HepG2 (cell line): ENCODE data around the gene HS3ST3B1. TPM values are rescaled to one million over a fixed set of nuclear protein-coding genes. Genes with fewer than 3 reads are reported as not detected.

ENCODE experiments used
- ATAC-seq: fragments of 200-7000 bp; cut with Tn5 transposase; 3 replicates; pipeline ENCODE4 v1.9.1; 2020; ENCODE audit warnings: mild to moderate bottlenecking, moderate library complexity
- BruUV-seq: library from RNA; stranded (reverse); fragments of 400-500 nt; replicated peaks from 2 replicates; lab custom pipeline; 2021; lab: Mats Ljungman, UMichigan
- CTCF ChIA-PET: fragments of 300-600 bp; formaldehyde crosslinking; extraction: SDS; loops from one replicate; lab custom pipeline; 2021; ENCODE audit warnings: low total read pairs, inconsistent platforms, low intra/inter-chr PET ratio; lab: Yijun Ruan, JAX
- POLR2A ChIA-PET: fragments of 350-600 bp; sonication (Branson Sonifier 250); formaldehyde crosslinking; loops from one replicate; lab custom pipeline; 2020; ENCODE audit warnings: antibody characterized with exemption, inconsistent platforms; lab: Yijun Ruan, JAX
- DNase-seq: peaks from one replicate; pipeline ENCODE4 v3.0.0-alpha.2; 2015; ENCODE audit warnings: low spot score
- FAIRE-seq: peaks from 3 replicates; lab custom pipeline; 2011; peaks lifted over from hg19 to GRCh38; lab: Jason Lieb, UNC
- H2AFZ ChIP-seq: one replicate; pipeline ENCODE4 v1.6.1; 2011; ENCODE audit warnings: low read length, inconsistent platforms
- H3K27ac ChIP-seq: fragments of 300-600 bp; 3 replicates; pipeline ENCODE4 v1.8.0; 2011; ENCODE audit warnings: mixed run types, mild to moderate bottlenecking, mixed read lengths, low read length, inconsistent platforms; ENCODE audit not compliant: insufficient read depth; ENCODE audit errors: extremely low read length
- H3K27me3 ChIP-seq, 2 experiments: fragments of 200-600 bp in 1 of 2; 2 replicates in 1 of 2; 3 replicates in 1 of 2; pipeline versions ENCODE4 v1.6.0 to v1.8.0; 2011; ENCODE audit warnings: low read length in 2 of 2, mild to moderate bottlenecking in 2 of 2, moderate library complexity in 2 of 2, inconsistent platforms in 1 of 2; ENCODE audit not compliant: insufficient read depth in 2 of 2, control insufficient read depth in 1 of 2
- H3K36me3 ChIP-seq, 2 experiments: fragments of 200-600 bp in 1 of 2; replicated peaks in 1 of 2; 2 replicates in 1 of 2; 3 replicates in 1 of 2; pipeline versions ENCODE4 v1.5.1 to v1.8.0; 2011; ENCODE audit warnings: low read length in 2 of 2, inconsistent platforms in 1 of 2; ENCODE audit not compliant: insufficient read depth in 2 of 2, control insufficient read depth in 1 of 2
- H3K4me1 ChIP-seq: 2 replicates; pipeline ENCODE4 v1.5.1; 2012; ENCODE audit warnings: low read length, inconsistent platforms; ENCODE audit not compliant: insufficient read depth
- H3K4me2 ChIP-seq: 2 replicates; pipeline ENCODE4 v1.6.0; 2011; ENCODE audit warnings: low read depth, low read length, inconsistent platforms
- H3K4me3 ChIP-seq, 3 experiments: fragments of 200-600 bp in 1 of 3; sonication (generic), shearing (Covaris generic) in 1 of 3; replicated peaks in 1 of 3; 2 replicates each; pipeline ENCODE4 v1.5.1; 2011 to 2016; ENCODE audit warnings: low read length in 3 of 3, inconsistent platforms in 2 of 3, low read depth in 2 of 3, mild to moderate bottlenecking in 2 of 3, control low read depth in 1 of 3, mixed read lengths in 1 of 3; ENCODE audit not compliant: insufficient read depth in 1 of 3
- H3K79me2 ChIP-seq: one replicate; pipeline ENCODE4 v1.6.1; 2011; ENCODE audit warnings: low read length, inconsistent platforms; ENCODE audit not compliant: insufficient read depth
- H3K9ac ChIP-seq: 2 replicates; pipeline ENCODE4 v1.6.0; 2011; ENCODE audit warnings: mild to moderate bottlenecking, low read depth, low read length, inconsistent platforms; ENCODE audit not compliant: insufficient read depth
- H3K9me3 ChIP-seq: 2 replicates; pipeline ENCODE4 v1.5.1; 2012; ENCODE audit warnings: mild to moderate bottlenecking, low read length
- H4K20me1 ChIP-seq: 2 replicates; pipeline ENCODE4 v1.6.0; 2011; ENCODE audit warnings: inconsistent platforms, mild to moderate bottlenecking, low read length, moderate library complexity; ENCODE audit not compliant: insufficient read depth
- BRD4 ChIP-seq: sonication (generic); formaldehyde crosslinking; IDR thresholded peaks from 2 replicates; pipeline ENCODE4 v1.4.0; 2020; ENCODE audit warnings: missing genetic modification reagents
- CHD2 ChIP-seq: IDR thresholded peaks from 2 replicates; pipeline ENCODE4 v1.6.1; 2011; ENCODE audit warnings: low read depth, low read length, improper control_type of control experiment
- FOXC1 ChIP-seq: sonication (generic); formaldehyde crosslinking; IDR thresholded peaks from 2 replicates; pipeline ENCODE4 v1.8.0; 2022; ENCODE audit warnings: mild to moderate bottlenecking, missing genetic modification reagents, borderline replicate concordance
- NFYC ChIP-seq: IDR thresholded peaks from 2 replicates; pipeline ENCODE4 v1.6.1; 2016; ENCODE audit warnings: missing genetic modification reagents, missing compliant biosample characterization
- PHF21A ChIP-seq: sonication (generic); formaldehyde crosslinking; IDR thresholded peaks from 2 replicates; pipeline ENCODE4 v1.5.0; 2020; ENCODE audit warnings: mild to moderate bottlenecking, missing genetic modification reagents
- PRMT3 ChIP-seq: sonication (generic); formaldehyde crosslinking; IDR thresholded peaks from 2 replicates; pipeline ENCODE4 v1.8.1; 2022; ENCODE audit warnings: low read depth, mild to moderate bottlenecking, moderate library complexity, missing genetic modification reagents, borderline replicate concordance
- SNAI1 ChIP-seq: sonication (generic); formaldehyde crosslinking; IDR thresholded peaks from 2 replicates; pipeline ENCODE4 v1.5.0; 2020; ENCODE audit warnings: mild to moderate bottlenecking, missing genetic modification reagents, borderline replicate concordance
- ZBTB42 ChIP-seq: sonication (generic); formaldehyde crosslinking; IDR thresholded peaks from 2 replicates; pipeline ENCODE4 v1.5.0; 2020; ENCODE audit warnings: mild to moderate bottlenecking, missing genetic modification reagents
- ZFYVE20 ChIP-seq: sonication (generic); formaldehyde crosslinking; IDR thresholded peaks from 2 replicates; pipeline ENCODE4 v1.8.0; 2023; ENCODE audit warnings: low read depth, mild to moderate bottlenecking, moderate library complexity, missing genetic modification reagents, borderline replicate concordance
- ZNF230 ChIP-seq: sonication (generic); formaldehyde crosslinking; IDR thresholded peaks from 2 replicates; pipeline ENCODE4 v1.4.0; 2020; ENCODE audit warnings: mild to moderate bottlenecking, missing genetic modification reagents
- ZNF33A ChIP-seq: sonication (generic); formaldehyde crosslinking; IDR thresholded peaks from 2 replicates; pipeline ENCODE4 v1.5.1; 2020; ENCODE audit warnings: missing genetic modification reagents, mild to moderate bottlenecking, moderate library complexity, borderline replicate concordance
- ZNF350 ChIP-seq: sonication (generic); formaldehyde crosslinking; IDR thresholded peaks from 2 replicates; pipeline ENCODE4 v1.4.0; 2020; ENCODE audit warnings: mild to moderate bottlenecking, low read depth, missing genetic modification reagents, borderline replicate concordance
- ZNF468 ChIP-seq: sonication (generic); formaldehyde crosslinking; IDR thresholded peaks from 2 replicates; pipeline ENCODE4 v1.8.0; 2022; ENCODE audit warnings: mild to moderate bottlenecking, moderate library complexity, missing genetic modification reagents
- ZNF550 ChIP-seq: sonication (generic); formaldehyde crosslinking; IDR thresholded peaks from 2 replicates; pipeline ENCODE4 v1.4.0; 2020; ENCODE audit warnings: mild to moderate bottlenecking, missing genetic modification reagents, borderline replicate concordance
- WGBS: methylation state at CpG from one replicate; pipeline ENCODE4 v1.1.6; 2017; ENCODE audit warnings: low lambda C conversion rate; 5-methylcytosine and 5-hydroxymethylcytosine counted together
- in situ Hi-C: cut with HindIII; loops from 2 replicates; pipeline ENCODE4 v1.10.0; 2017; ENCODE audit warnings: low pct_unique_long_range_greater_than_20kb; ENCODE audit not compliant: extremely low pct_ligation_motif_present
- intact Hi-C: fragments of 100-400 bp; cut with micrococcal nuclease; formaldehyde crosslinking; loops from one replicate; pipeline ENCODE4 v1.10.0; 2022; ENCODE audit not compliant: unreplicated experiment
- polyA plus RNA-seq, 8 experiments: library from polyadenylated mRNA; depleted of rRNA in 3 of 8; stranded (reverse) in 7 of 8; unstranded in 1 of 8; fragments of >200 nt; fragmentation: Illumina TruSeq in 4 of 8; extraction: Trizol in 4 of 8; gene quantifications; 2 replicates each; pipeline versions ENCODE4 v1.2.1 to v1.2.3, GENCODE V29; 2011 to 2016; ENCODE audit warnings: low read depth in 4 of 8, missing spikeins in 1 of 8, mixed read lengths in 1 of 8; ENCODE audit not compliant: insufficient read depth in 1 of 8
- total RNA-seq, 5 experiments: library from RNA; depleted of rRNA; stranded (reverse); fragments of >200 nt; fragmentation: Illumina TruSeq; extraction: Trizol; gene quantifications; 2 replicates each; pipeline ENCODE4 v1.2.3, GENCODE V29; 2016; ENCODE audit warnings: low read depth in 1 of 5
- TF ChIP-seq, protein P1 (sequence below): sonication (generic); formaldehyde crosslinking; IDR thresholded peaks from 2 replicates; pipeline ENCODE4 v1.8.0; 2022; ENCODE audit warnings: low read depth, missing genetic modification reagents
- TF ChIP-seq, protein P2 (sequence below): sonication (generic); formaldehyde crosslinking; IDR thresholded peaks from 2 replicates; pipeline ENCODE4 v1.4.0; 2020; ENCODE audit warnings: missing genetic modification reagents

HS3ST3B1 gene
- total and polyA plus RNA-seq, 2 of the 13 experiments (the other 11 are each of a cell fraction or from before 2014, with no cell fraction given): 15.7 to 39.5 TPM

DNA sequence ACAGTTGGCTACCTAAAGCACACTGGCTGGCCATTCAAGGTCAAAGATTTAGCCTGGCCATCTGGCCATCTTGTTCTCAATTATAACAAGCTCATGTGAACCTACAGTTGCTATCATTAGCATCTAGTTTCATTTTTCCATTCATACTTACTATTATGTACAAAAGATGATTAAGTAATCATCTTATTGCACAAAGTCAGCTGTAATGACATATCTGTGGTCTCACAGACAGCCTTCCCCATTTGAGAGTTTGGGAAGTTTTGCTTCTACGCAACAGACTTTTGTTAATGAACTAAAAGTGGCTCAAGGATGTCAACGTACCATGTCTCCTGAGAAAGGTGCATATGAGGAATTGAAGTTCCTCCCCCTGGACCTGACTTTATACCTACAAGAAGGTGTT lies 51.3 kb downstream of the HS3ST3B1 start:
- in situ Hi-C loops (no loop called here), intact Hi-C loops (no loop called here)
- no peak overlapping the region for H3K4me2 ChIP-seq
- peaks cover 2% of the 10 kb centered on the region for H3K79me2 ChIP-seq
- 100% methylated on average over 2 of the region's 2 CpGs for WGBS
- CTCF ChIA-PET: no interaction called here
- peaks cover 7% of the 10 kb centered on the region for H3K4me1 ChIP-seq
- peaks cover 7 to 18% of the 10 kb centered on the region in 2 experiments for H3K36me3 ChIP-seq
- H3K9ac ChIP-seq: no peak overlapping the region
- no peaks in the 10 kb centered on the region for H3K9me3 ChIP-seq
- H3K27me3 ChIP-seq: no peaks in the 10 kb centered on the region
- no peaks in the 10 kb centered on the region for H4K20me1 ChIP-seq
- no peak for DNase-seq
- no peak for FAIRE-seq
- POLR2A ChIA-PET: interaction anchor here (1.1 to 1.2 kb wide), 2 partner anchors 22 to 43 kb away, joined by 3 read pairs; no protein-coding TSS in a partner anchor
- ATAC-seq: no peak
- no peak overlapping the region for H3K4me3 ChIP-seq
- H2AFZ ChIP-seq: no peak overlapping the region
- no peak overlapping the region for H3K27ac ChIP-seq
- no TSS peak for BruUV-seq
- TF ChIP-seq PHF21A (CRISPR knock-in tag): no peak
- TF ChIP-seq ZBTB42 (CRISPR knock-in tag): no peak
- TF ChIP-seq, protein P1, sequence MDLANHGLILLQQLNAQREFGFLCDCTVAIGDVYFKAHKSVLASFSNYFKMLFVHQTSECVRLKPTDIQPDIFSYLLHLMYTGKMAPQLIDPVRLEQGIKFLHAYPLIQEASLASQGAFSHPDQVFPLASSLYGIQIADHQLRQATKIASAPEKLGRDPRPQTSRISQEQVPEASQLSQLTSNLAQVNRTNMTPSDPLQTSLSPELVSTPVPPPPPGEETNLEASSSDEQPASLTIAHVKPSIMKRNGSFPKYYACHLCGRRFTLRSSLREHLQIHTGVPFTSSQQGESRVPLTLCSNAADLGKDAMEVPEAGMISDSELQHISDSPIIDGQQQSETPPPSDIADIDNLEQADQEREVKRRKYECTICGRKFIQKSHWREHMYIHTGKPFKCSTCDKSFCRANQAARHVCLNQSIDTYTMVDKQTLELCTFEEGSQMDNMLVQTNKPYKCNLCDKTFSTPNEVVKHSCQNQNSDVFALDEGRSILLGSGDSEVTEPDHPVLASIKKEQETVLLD (CRISPR knock-in tag): no peak
- TF ChIP-seq BRD4: no peak
- no peak for TF ChIP-seq SNAI1
- TF ChIP-seq ZNF33A: no peak
- no peak for TF ChIP-seq NFYC (CRISPR knock-in tag)
- no peak for TF ChIP-seq CHD2
- TF ChIP-seq ZFYVE20 (CRISPR knock-in tag): no peak
- TF ChIP-seq PRMT3: no peak
- TF ChIP-seq ZNF550 (CRISPR knock-in tag): no peak
- no peak for TF ChIP-seq ZNF230
- no peak for TF ChIP-seq ZNF350 (CRISPR knock-in tag)
- no peak for TF ChIP-seq FOXC1
- TF ChIP-seq, protein P2, sequence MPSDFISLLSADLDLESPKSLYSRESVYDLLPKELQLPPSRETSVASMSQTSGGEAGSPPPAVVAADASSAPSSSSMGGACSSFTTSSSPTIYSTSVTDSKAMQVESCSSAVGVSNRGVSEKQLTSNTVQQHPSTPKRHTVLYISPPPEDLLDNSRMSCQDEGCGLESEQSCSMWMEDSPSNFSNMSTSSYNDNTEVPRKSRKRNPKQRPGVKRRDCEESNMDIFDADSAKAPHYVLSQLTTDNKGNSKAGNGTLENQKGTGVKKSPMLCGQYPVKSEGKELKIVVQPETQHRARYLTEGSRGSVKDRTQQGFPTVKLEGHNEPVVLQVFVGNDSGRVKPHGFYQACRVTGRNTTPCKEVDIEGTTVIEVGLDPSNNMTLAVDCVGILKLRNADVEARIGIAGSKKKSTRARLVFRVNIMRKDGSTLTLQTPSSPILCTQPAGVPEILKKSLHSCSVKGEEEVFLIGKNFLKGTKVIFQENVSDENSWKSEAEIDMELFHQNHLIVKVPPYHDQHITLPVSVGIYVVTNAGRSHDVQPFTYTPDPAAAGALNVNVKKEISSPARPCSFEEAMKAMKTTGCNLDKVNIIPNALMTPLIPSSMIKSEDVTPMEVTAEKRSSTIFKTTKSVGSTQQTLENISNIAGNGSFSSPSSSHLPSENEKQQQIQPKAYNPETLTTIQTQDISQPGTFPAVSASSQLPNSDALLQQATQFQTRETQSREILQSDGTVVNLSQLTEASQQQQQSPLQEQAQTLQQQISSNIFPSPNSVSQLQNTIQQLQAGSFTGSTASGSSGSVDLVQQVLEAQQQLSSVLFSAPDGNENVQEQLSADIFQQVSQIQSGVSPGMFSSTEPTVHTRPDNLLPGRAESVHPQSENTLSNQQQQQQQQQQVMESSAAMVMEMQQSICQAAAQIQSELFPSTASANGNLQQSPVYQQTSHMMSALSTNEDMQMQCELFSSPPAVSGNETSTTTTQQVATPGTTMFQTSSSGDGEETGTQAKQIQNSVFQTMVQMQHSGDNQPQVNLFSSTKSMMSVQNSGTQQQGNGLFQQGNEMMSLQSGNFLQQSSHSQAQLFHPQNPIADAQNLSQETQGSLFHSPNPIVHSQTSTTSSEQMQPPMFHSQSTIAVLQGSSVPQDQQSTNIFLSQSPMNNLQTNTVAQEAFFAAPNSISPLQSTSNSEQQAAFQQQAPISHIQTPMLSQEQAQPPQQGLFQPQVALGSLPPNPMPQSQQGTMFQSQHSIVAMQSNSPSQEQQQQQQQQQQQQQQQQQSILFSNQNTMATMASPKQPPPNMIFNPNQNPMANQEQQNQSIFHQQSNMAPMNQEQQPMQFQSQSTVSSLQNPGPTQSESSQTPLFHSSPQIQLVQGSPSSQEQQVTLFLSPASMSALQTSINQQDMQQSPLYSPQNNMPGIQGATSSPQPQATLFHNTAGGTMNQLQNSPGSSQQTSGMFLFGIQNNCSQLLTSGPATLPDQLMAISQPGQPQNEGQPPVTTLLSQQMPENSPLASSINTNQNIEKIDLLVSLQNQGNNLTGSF (CRISPR knock-in tag): no peak
- TF ChIP-seq ZNF468: no peak
